GM12878 (cell line): ENCODE measurements around the gene LTK.

Experiments used
- EP300 ChIP-seq, 2 experiments: fragments of 150-350 bp in 1 of 2; IDR thresholded peaks; 2 replicates each; pipeline ENCODE4 v1.6.1; 2011 to 2012; ENCODE audit warnings: low read depth in 2 of 2, low read length in 2 of 2, borderline replicate concordance in 1 of 2, improper control_type of control experiment in 1 of 2, inconsistent platforms in 1 of 2; ENCODE audit not compliant: control insufficient read depth in 1 of 2
- MTA2 ChIP-seq: fragments of 450-650 bp; IDR thresholded peaks from 2 replicates; pipeline ENCODE4 v1.6.1; 2016; ENCODE audit warnings: low read depth, mild to moderate bottlenecking, moderate library complexity
- SMC3 ChIP-seq: IDR thresholded peaks from 2 replicates; pipeline ENCODE4 v1.6.1; 2011; ENCODE audit warnings: low read length, improper control_type of control experiment, borderline replicate concordance
- TF ChIP-seq, protein P1 (sequence below), 3 experiments: IDR thresholded peaks in 2 of 3; conservative IDR thresholded peaks in 1 of 3; 2 replicates each; pipeline ENCODE4 v1.5.1; 2011; ENCODE audit warnings: low read depth in 3 of 3, low read length in 3 of 3, mild to moderate bottlenecking in 3 of 3, control low read depth in 2 of 3, moderate library complexity in 2 of 3, inconsistent platforms in 1 of 3, mixed read lengths in 1 of 3; ENCODE audit not compliant: control insufficient read depth in 2 of 3, insufficient read depth in 1 of 3; ENCODE audit errors: extremely low read depth in 1 of 3

DNA sequence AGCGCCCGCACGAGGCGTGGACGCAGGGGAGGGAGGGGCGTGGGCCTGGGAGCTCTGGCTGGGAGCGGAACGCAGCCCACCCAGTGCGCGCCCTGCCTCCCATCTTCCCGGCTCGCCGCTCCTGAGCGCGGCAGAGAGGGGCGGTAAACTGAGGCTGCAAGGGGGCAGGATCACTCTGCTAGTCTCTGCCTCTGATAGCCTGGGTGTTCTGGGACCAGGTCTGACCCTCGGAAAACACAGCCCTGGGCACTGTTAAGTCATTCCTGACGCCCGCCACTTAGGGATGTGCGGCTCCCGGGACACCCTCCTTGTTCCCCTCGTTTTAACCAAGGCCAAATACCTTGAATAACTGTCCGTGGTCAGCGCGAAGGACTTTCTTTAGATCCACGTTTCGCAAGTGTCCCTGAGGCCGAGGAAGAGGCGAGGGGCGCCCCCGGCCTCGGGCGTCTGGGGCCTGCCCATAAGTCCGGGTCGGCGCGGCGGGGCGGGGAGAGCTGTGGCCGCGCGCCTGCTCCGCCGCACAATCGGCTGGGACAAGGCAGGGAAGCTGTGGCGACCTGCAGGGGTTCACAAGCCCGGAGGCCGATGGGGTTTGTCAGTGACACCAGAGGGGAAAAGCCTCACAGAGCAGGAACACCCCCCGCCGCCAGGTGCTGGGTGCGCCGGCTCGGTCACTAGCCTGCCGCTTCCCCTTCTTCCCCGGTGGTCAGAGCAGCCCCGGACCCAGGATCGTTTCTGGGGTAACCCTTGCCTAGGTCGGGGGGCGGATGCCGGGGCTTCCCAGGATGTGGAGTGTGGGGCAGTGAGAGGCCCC is 18.5 kb downstream of the LTK start:
- TF ChIP-seq, protein P1, sequence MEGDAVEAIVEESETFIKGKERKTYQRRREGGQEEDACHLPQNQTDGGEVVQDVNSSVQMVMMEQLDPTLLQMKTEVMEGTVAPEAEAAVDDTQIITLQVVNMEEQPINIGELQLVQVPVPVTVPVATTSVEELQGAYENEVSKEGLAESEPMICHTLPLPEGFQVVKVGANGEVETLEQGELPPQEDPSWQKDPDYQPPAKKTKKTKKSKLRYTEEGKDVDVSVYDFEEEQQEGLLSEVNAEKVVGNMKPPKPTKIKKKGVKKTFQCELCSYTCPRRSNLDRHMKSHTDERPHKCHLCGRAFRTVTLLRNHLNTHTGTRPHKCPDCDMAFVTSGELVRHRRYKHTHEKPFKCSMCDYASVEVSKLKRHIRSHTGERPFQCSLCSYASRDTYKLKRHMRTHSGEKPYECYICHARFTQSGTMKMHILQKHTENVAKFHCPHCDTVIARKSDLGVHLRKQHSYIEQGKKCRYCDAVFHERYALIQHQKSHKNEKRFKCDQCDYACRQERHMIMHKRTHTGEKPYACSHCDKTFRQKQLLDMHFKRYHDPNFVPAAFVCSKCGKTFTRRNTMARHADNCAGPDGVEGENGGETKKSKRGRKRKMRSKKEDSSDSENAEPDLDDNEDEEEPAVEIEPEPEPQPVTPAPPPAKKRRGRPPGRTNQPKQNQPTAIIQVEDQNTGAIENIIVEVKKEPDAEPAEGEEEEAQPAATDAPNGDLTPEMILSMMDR (IDR thresholded peaks at IDR 0.05 in 2 of 3, conservative IDR thresholded peaks at IDR 0.05 in 1 of 3; ENCODE audit: control insufficient read depth in 2 of 3, extremely low read depth in 1 of 3, insufficient read depth in 1 of 3, low read depth in 3 of 3, low read length in 3 of 3) = no peak
- TF ChIP-seq EP300 (IDR thresholded peaks at IDR 0.05; ENCODE audit: borderline replicate concordance in 1 of 2, control insufficient read depth in 1 of 2, low read depth in 2 of 2, low read length in 2 of 2) = no peak
- TF ChIP-seq SMC3 = no peak
- no peak for TF ChIP-seq MTA2
